Measurements from ENCODE around the gene DHCR7.

GRCh38 chr11:71496421-71496820, 48.2 kb upstream of the DHCR7 start:
- TF ChIP-seq FOXJ3 (CRISPR knock-in tag; IDR thresholded peaks at IDR 0.05) (no peak), POLR2AphosphoS5 (IDR thresholded peaks at IDR 0.05; ENCODE audit: low read depth, low read length) (no peak), GABPA (IDR thresholded peaks at IDR 0.05; ENCODE audit: low read depth) (no peak), YY1 (IDR thresholded peaks at IDR 0.05; ENCODE audit: low read depth) (no peak)
- TF ChIP-seq, protein P1, sequence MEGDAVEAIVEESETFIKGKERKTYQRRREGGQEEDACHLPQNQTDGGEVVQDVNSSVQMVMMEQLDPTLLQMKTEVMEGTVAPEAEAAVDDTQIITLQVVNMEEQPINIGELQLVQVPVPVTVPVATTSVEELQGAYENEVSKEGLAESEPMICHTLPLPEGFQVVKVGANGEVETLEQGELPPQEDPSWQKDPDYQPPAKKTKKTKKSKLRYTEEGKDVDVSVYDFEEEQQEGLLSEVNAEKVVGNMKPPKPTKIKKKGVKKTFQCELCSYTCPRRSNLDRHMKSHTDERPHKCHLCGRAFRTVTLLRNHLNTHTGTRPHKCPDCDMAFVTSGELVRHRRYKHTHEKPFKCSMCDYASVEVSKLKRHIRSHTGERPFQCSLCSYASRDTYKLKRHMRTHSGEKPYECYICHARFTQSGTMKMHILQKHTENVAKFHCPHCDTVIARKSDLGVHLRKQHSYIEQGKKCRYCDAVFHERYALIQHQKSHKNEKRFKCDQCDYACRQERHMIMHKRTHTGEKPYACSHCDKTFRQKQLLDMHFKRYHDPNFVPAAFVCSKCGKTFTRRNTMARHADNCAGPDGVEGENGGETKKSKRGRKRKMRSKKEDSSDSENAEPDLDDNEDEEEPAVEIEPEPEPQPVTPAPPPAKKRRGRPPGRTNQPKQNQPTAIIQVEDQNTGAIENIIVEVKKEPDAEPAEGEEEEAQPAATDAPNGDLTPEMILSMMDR (IDR thresholded peaks at IDR 0.05) = no peak
